ENCODE measurements around the gene FRG2B. TPM values are rescaled to one million over a fixed set of nuclear protein-coding genes. Genes with fewer than 3 reads are reported as not detected.

FRG2B gene
- polyA plus RNA-seq, 3 donors = not detected

- DNase-seq = no peak
- no peaks in the 10 kb centered on the region for H3K36me3 ChIP-seq (replicated peaks in 1 of 2; ENCODE audit: control insufficient read depth in 1 of 2, insufficient read depth in 2 of 2, low read length in 2 of 2)
- H3K27ac ChIP-seq (ENCODE audit: low read depth in 1 of 2, low read length in 2 of 2) = no peak overlapping the region
- H3K4me3 ChIP-seq (replicated peaks in 1 of 3; ENCODE audit: low read depth in 2 of 3, low read length in 3 of 3) = no peak overlapping the region
- H3K27ac Mint-ChIP-seq = no peak overlapping the region
- H3K27me3 ChIP-seq (ENCODE audit: control insufficient read depth in 2 of 2, insufficient read depth in 2 of 2, low read length in 2 of 2) = peaks cover 0 to 6% of the 10 kb centered on the region in 2 donors
- no peaks in the 10 kb centered on the region for H3K79me2 ChIP-seq (ENCODE audit: insufficient read depth, low read length)
- no peak overlapping the region for H3K9ac ChIP-seq (ENCODE audit: insufficient read depth, low read length, poor library complexity, severe bottlenecking)
- no peak overlapping the region for H2AFZ ChIP-seq (ENCODE audit: insufficient read depth, low read depth, low read length, poor library complexity, severe bottlenecking)
- no peaks in the 10 kb centered on the region for H3K36me3 Mint-ChIP-seq
- H3K9me3 ChIP-seq (replicated peaks in 1 of 2; ENCODE audit: control insufficient read depth in 1 of 2, insufficient read depth in 1 of 2, low read length in 2 of 2) = no peaks in the 10 kb centered on the region
- no peak overlapping the region for H3K4me2 ChIP-seq (replicated peaks; ENCODE audit: extremely low read depth, low read length, poor library complexity, severe bottlenecking)
- peaks cover 6 to 34% (median 15%) of the 10 kb centered on the region in 3 donors for H3K27me3 Mint-ChIP-seq (ENCODE audit: low read depth in 3 of 3)
- intact Hi-C loops (cut with micrococcal nuclease) = no loop called here
- H4K20me1 ChIP-seq (ENCODE audit: insufficient read depth, low read length) = no peaks in the 10 kb centered on the region
- H3K4me3 Mint-ChIP-seq = no peak overlapping the region
- H3K4me1 ChIP-seq (ENCODE audit: control insufficient read depth in 1 of 2, insufficient read depth in 2 of 2, low read length in 2 of 2) = no peaks in the 10 kb centered on the region
- WGBS (ENCODE audit: insufficient coverage) = 67% methylated on average over 2 of the region's 6 CpGs
- no peaks in the 10 kb centered on the region for H3K4me1 Mint-ChIP-seq
- H3K9me3 Mint-ChIP-seq = peaks cover 0 to 3% (median 1%) of the 10 kb centered on the region in 7 donors
- no peak for TF ChIP-seq CTCF (IDR thresholded peaks at IDR 0.05)
Observed at GRCh38 chr10:133592716-133593115, 33.9 kb downstream of the FRG2B start.

GRCh38 chr10:133590970-133591359, 35.6 kb downstream of the FRG2B start:
- Mint-ChIP-seq H3K27ac (no peak overlapping the region), H3K9me3 (peaks cover 0 to 4% (median 2%) of the 10 kb centered on the region in 7 donors), H3K36me3 (no peaks in the 10 kb centered on the region), H3K27me3 (ENCODE audit: low read depth in 3 of 3) (peaks cover 4 to 27% (median 11%) of the 10 kb centered on the region in 3 donors), H3K4me1 (no peaks in the 10 kb centered on the region), H3K4me3 (no peak overlapping the region)
- H2AFZ ChIP-seq (ENCODE audit: insufficient read depth, low read depth, low read length, poor library complexity, severe bottlenecking) = no peak overlapping the region
- H3K36me3 ChIP-seq (replicated peaks in 1 of 2; ENCODE audit: control insufficient read depth in 1 of 2, insufficient read depth in 2 of 2, low read length in 2 of 2) = no peaks in the 10 kb centered on the region
- H3K9me3 ChIP-seq (replicated peaks in 1 of 2; ENCODE audit: control insufficient read depth in 1 of 2, insufficient read depth in 1 of 2, low read length in 2 of 2) = no peaks in the 10 kb centered on the region
- no peak for DNase-seq
- no peak overlapping the region for H3K4me2 ChIP-seq (replicated peaks; ENCODE audit: extremely low read depth, low read length, poor library complexity, severe bottlenecking)
- no peaks in the 10 kb centered on the region for H4K20me1 ChIP-seq (ENCODE audit: insufficient read depth, low read length)
- no peak for TF ChIP-seq CTCF (IDR thresholded peaks at IDR 0.05)
- no peak overlapping the region for H3K27ac ChIP-seq (ENCODE audit: low read depth in 1 of 2, low read length in 2 of 2)
- H3K79me2 ChIP-seq (ENCODE audit: insufficient read depth, low read length) = no peaks in the 10 kb centered on the region
- peaks cover 0 to 6% of the 10 kb centered on the region in 2 donors for H3K27me3 ChIP-seq (ENCODE audit: control insufficient read depth in 2 of 2, insufficient read depth in 2 of 2, low read length in 2 of 2)
- WGBS (ENCODE audit: insufficient coverage) = 89% methylated on average over 8 of the region's 10 CpGs
- H3K4me3 ChIP-seq (replicated peaks in 1 of 3; ENCODE audit: low read depth in 2 of 3, low read length in 3 of 3) = no peak overlapping the region
- intact Hi-C loops (cut with micrococcal nuclease) = no loop called here
- H3K4me1 ChIP-seq (ENCODE audit: control insufficient read depth in 1 of 2, insufficient read depth in 2 of 2, low read length in 2 of 2) = no peaks in the 10 kb centered on the region
- H3K9ac ChIP-seq (ENCODE audit: insufficient read depth, low read length, poor library complexity, severe bottlenecking) = no peak overlapping the region
